Lung (tissue), 12 donors: ENCODE data around the gene CBLN4. TPM values are rescaled to one million over a fixed set of nuclear protein-coding genes. Genes with fewer than 3 reads are reported as not detected.
A peak's percentile ranks its signal among the peaks of the same experiment; 100 is the strongest.

Experiments
- ATAC-seq: fragments of 200-7000 bp; cut with Tn5 transposase; one replicate; pipeline ENCODE4 v1.9.1; 2020; ENCODE audit warnings: moderate number of reproducible peaks; ENCODE audit not compliant: insufficient read depth, low FRiP score
- DNase-seq, 3 donors: peaks; one replicate each; pipeline ENCODE4 v3.0.0-alpha.2; 2013 to 2017
- H3K27ac ChIP-seq, 2 donors: one replicate each; pipeline ENCODE4 v1.5.1; 2013; ENCODE audit warnings: mild to moderate bottlenecking in 2 of 2, moderate library complexity in 2 of 2, control low read depth in 1 of 2, inconsistent platforms in 1 of 2, low read depth in 1 of 2, low read length in 1 of 2
- H3K27me3 ChIP-seq, 3 donors: one replicate each; pipeline ENCODE4 v1.5.1; 2013; ENCODE audit warnings: low read length in 2 of 3; ENCODE audit not compliant: control insufficient read depth in 3 of 3, insufficient read depth in 3 of 3
- H3K36me3 ChIP-seq, 4 donors: one replicate each; pipeline ENCODE4 v1.5.1; 2013; ENCODE audit warnings: low read length in 4 of 4, mild to moderate bottlenecking in 1 of 4, moderate library complexity in 1 of 4; ENCODE audit not compliant: control insufficient read depth in 4 of 4, insufficient read depth in 4 of 4
- H3K4me1 ChIP-seq, 5 donors: one replicate each; pipeline ENCODE4 v1.5.1; 2013; ENCODE audit warnings: low read length in 5 of 5, mild to moderate bottlenecking in 2 of 5, moderate library complexity in 1 of 5; ENCODE audit not compliant: control insufficient read depth in 5 of 5, insufficient read depth in 5 of 5
- H3K4me3 ChIP-seq: one replicate; pipeline ENCODE4 v1.5.1; 2013; ENCODE audit warnings: mild to moderate bottlenecking, control low read depth, moderate library complexity
- H3K9ac ChIP-seq, 2 donors: one replicate each; pipeline ENCODE4 v1.5.1; 2013; ENCODE audit warnings: low read length in 2 of 2, control low read depth in 1 of 2; ENCODE audit not compliant: insufficient read depth in 1 of 2
- H3K9me3 ChIP-seq, 4 donors: one replicate each; pipeline ENCODE4 v1.5.1; 2013; ENCODE audit warnings: low read length in 3 of 4, mild to moderate bottlenecking in 1 of 4, moderate library complexity in 1 of 4; ENCODE audit not compliant: control insufficient read depth in 4 of 4, insufficient read depth in 3 of 4
- CTCF ChIP-seq: IDR thresholded peaks from 2 replicates; pipeline ENCODE4 v1.5.1; 2012; ENCODE audit warnings: mild to moderate bottlenecking; ENCODE audit errors: control extremely low read depth, extremely low read depth
- WGBS, 2 donors: extraction: QIAGEN DNeasy Blood & Tissue Kit; methylation state at CpG; one replicate each; pipeline ENCODE4 v1.1.7; 2013; 5-methylcytosine and 5-hydroxymethylcytosine counted together
- polyA plus RNA-seq, 2 donors: library from polyadenylated mRNA; stranded (reverse); fragments of 200-250 nt; gene quantifications; one replicate each; pipeline ENCODE4 v1.2.1, GENCODE V29; 2013
- total RNA-seq, 2 donors: library from RNA; depleted of rRNA in 1 of 2; stranded (reverse); fragments of >200 nt in 1 of 2; gene quantifications; one replicate each; pipeline ENCODE4 v1.2.1, GENCODE V29; 2014 to 2021
- donor health status: control.
- donor health status: control.
- donor health status: Bipolar disorder and iron deficiency.
- donor health status: healthy.
- donor health status: DM: yes; HTN: yes; CAD: no.

CBLN4 gene
- total and polyA plus RNA-seq, 4 donors, result 0.05 to 0.15 (median 0.09) TPM

GRCh38 chr20:55977690-55978459 lies 27.4 kb downstream of the CBLN4 start:
- peaks cover 0 to 36% (median 21%) of the 10 kb centered on the region in 5 donors for H3K4me1 ChIP-seq
- no peak overlapping the region for H3K4me3 ChIP-seq
- peaks cover 0 to 4% (median 0%) of the 10 kb centered on the region in 4 donors for H3K9me3 ChIP-seq
- no peak overlapping the region for H3K9ac ChIP-seq
- DNase-seq (peak; percentile 88 to 98 (median 97)), ATAC-seq (no peak)
- no peaks in the 10 kb centered on the region for H3K27me3 ChIP-seq
- no peak for TF ChIP-seq CTCF
- H3K36me3 ChIP-seq, result no peaks in the 10 kb centered on the region
- H3K27ac ChIP-seq, result no peak overlapping the region
- whole genome bisulfite sequencing, 2 donors, result 34 to 59% methylated on average over 6 of the region's 6 CpGs

- DNase-seq, result no peak
- no peaks in the 10 kb centered on the region for H3K27me3 ChIP-seq
- no peak overlapping the region for H3K4me3 ChIP-seq
- H3K36me3 ChIP-seq, result no peaks in the 10 kb centered on the region
- H3K9me3 ChIP-seq, result no peaks in the 10 kb centered on the region
- 72 to 83% methylated on average over 2 of the region's 2 CpGs for WGBS, 2 donors
- peaks cover 0 to 36% (median 21%) of the 10 kb centered on the region in 5 donors for H3K4me1 ChIP-seq
- no peak for ATAC-seq
- H3K9ac ChIP-seq, result no peak overlapping the region
- TF ChIP-seq CTCF, result no peak
- no peak overlapping the region for H3K27ac ChIP-seq
These were observed 30.7 kb downstream of the CBLN4 start for GRCh38 chr20:55974491-55975202.

- no peak overlapping the region for H3K9ac ChIP-seq
- no peak overlapping the region for H3K4me3 ChIP-seq
- no peaks in the 10 kb centered on the region for H3K27me3 ChIP-seq
- ATAC-seq, result no peak
- TF ChIP-seq CTCF, result no peak
- no peak overlapping the region for H3K27ac ChIP-seq
- H3K36me3 ChIP-seq, result no peaks in the 10 kb centered on the region
- WGBS, 2 donors, result 35 to 67% methylated on average over 1 of the region's 1 CpG
- H3K9me3 ChIP-seq, result peaks cover 0 to 5% (median 0%) of the 10 kb centered on the region in 4 donors
- H3K4me1 ChIP-seq, result peaks cover 0 to 44% (median 0%) of the 10 kb centered on the region in 5 donors
- DNase-seq, result peak; percentile 72 to 97 (median 92)
These were observed 40.5 kb downstream of the CBLN4 start for GRCh38 chr20:55964790-55965189.
